MM.1S (cell line): ENCODE results near the gene TEX2.

Experiments
- DNase-seq: peaks from one replicate; pipeline ENCODE4 v3.0.0-alpha.2; 2015
- H2AFZ ChIP-seq: fragments of 300-600 bp; sonication (generic); 2 replicates; pipeline ENCODE4 v1.6.0; 2016; ENCODE audit warnings: antibody characterized with exemption, low read length
- H3F3A ChIP-seq: fragments of 300-600 bp; sonication (generic); 2 replicates; pipeline ENCODE4 v1.6.1; 2016; ENCODE audit warnings: mild to moderate bottlenecking, antibody characterized with exemption, low read length, moderate library complexity, mixed read lengths; ENCODE audit not compliant: insufficient read depth
- H3K27ac ChIP-seq: fragments of 300-600 bp; sonication (generic); 2 replicates; pipeline ENCODE4 v1.5.1; 2016; ENCODE audit warnings: mild to moderate bottlenecking, low read length
- H3K27me3 ChIP-seq: fragments of 300-600 bp; sonication (generic); replicated peaks from 2 replicates; pipeline ENCODE4 v1.6.0; 2016; ENCODE audit warnings: low read length; ENCODE audit not compliant: insufficient read depth
- H3K36me3 ChIP-seq: fragments of 300-600 bp; sonication (generic); replicated peaks from 2 replicates; pipeline ENCODE4 v1.6.1; 2016; ENCODE audit warnings: mild to moderate bottlenecking, low read length, mixed read lengths; ENCODE audit not compliant: insufficient read depth
- H3K4me1 ChIP-seq: fragments of 300-600 bp; sonication (generic); 2 replicates; pipeline ENCODE4 v1.6.1; 2016; ENCODE audit warnings: low read length, mixed read lengths
- H3K4me2 ChIP-seq: fragments of 300-600 bp; sonication (generic); 2 replicates; pipeline ENCODE4 v1.6.0; 2016; ENCODE audit warnings: low read depth, low read length
- H3K4me3 ChIP-seq: fragments of 300-600 bp; sonication (generic); 2 replicates; pipeline ENCODE4 v1.5.1; 2016; ENCODE audit warnings: low read length, mixed read lengths
- H3K79me2 ChIP-seq: fragments of 300-600 bp; sonication (generic); 2 replicates; pipeline ENCODE4 v1.6.1; 2016; ENCODE audit warnings: mixed run types, low read length, mixed read lengths
- H3K9ac ChIP-seq: fragments of 300-600 bp; sonication (generic); 2 replicates; pipeline ENCODE4 v1.6.1; 2016; ENCODE audit warnings: low read length, mixed read lengths
- H3K9me2 ChIP-seq: fragments of 300-600 bp; sonication (generic); replicated peaks from 2 replicates; pipeline ENCODE4 v1.6.1; 2016; ENCODE audit warnings: mild to moderate bottlenecking, low read length, mixed read lengths; ENCODE audit not compliant: insufficient read depth
- H3K9me3 ChIP-seq: fragments of 300-600 bp; sonication (generic); replicated peaks from 2 replicates; pipeline ENCODE4 v1.6.1; 2016; ENCODE audit warnings: mild to moderate bottlenecking, low read length, mixed read lengths; ENCODE audit not compliant: insufficient read depth
- H4K20me1 ChIP-seq: fragments of 300-600 bp; sonication (generic); 2 replicates; pipeline ENCODE4 v1.6.1; 2016; ENCODE audit warnings: mild to moderate bottlenecking, low read length, moderate library complexity, mixed read lengths; ENCODE audit not compliant: insufficient read depth
- CTCF ChIP-seq: fragments of 300-600 bp; sonication (generic); IDR thresholded peaks from 2 replicates; pipeline ENCODE4 v1.5.1; 2016; ENCODE audit warnings: antibody characterized with exemption, low read length, mixed read lengths
- EZH2 ChIP-seq: fragments of 300-600 bp; sonication (generic); optimal IDR thresholded peaks from 2 replicates; pipeline ENCODE3; 2017; ENCODE audit warnings: low read depth, mild to moderate bottlenecking, antibody characterized with exemption, low read length, mixed read lengths
- EZH2phosphoT487 ChIP-seq: fragments of 300-600 bp; sonication (generic); IDR thresholded peaks from 2 replicates; pipeline ENCODE4 v1.6.1; 2018; ENCODE audit warnings: antibody characterized with exemption, low read length

The TEX2 gene

GRCh38 chr17:64145751-64146417 lies 117.2 kb downstream of the TEX2 start:
- Histone ChIP-seq H3K27me3 (no peaks in the 10 kb centered on the region), H3K4me2 (peak overlapping the region; percentile 89), H3K27ac (peak overlapping the region; percentile 76), H3K9ac (peak overlapping the region; percentile 92), H3K9me3 (no peaks in the 10 kb centered on the region), H3K36me3 (no peaks in the 10 kb centered on the region; the same call in 1 of the 2 replicates), H4K20me1 (no peaks in the 10 kb centered on the region), H3F3A (peaks cover 45% of the 10 kb centered on the region), H3K4me3 (peak overlapping the region; percentile 76), H2AFZ (no peak overlapping the region), H3K79me2 (peaks cover 12% of the 10 kb centered on the region), H3K9me2 (no peaks in the 10 kb centered on the region), H3K4me1 (peaks cover 14% of the 10 kb centered on the region)
- peak; percentile 100 for DNase-seq
- no peak for TF ChIP-seq EZH2phosphoT487
- TF ChIP-seq EZH2: no peak
- no peak for TF ChIP-seq CTCF

- peak overlapping the region; percentile 46; the same call in 1 of the 2 replicates for H3K9ac ChIP-seq
- H3F3A ChIP-seq: peaks cover 40% of the 10 kb centered on the region
Observed at GRCh38 chr17:64145375-64145750, 117.7 kb downstream of the TEX2 start.

GRCh38 chr17:64139542-64139941 lies 123.5 kb downstream of the TEX2 start:
- Histone ChIP-seq H3K27me3 (no peaks in the 10 kb centered on the region), H3K4me1 (no peaks in the 10 kb centered on the region), H3K4me3 (no peak overlapping the region), H3K9me3 (no peaks in the 10 kb centered on the region), H4K20me1 (no peaks in the 10 kb centered on the region), H3F3A (no peaks in the 10 kb centered on the region), H3K9me2 (no peaks in the 10 kb centered on the region), H3K79me2 (no peaks in the 10 kb centered on the region), H3K9ac (no peak overlapping the region), H3K27ac (no peak overlapping the region), H3K4me2 (no peak overlapping the region), H3K36me3 (no peaks in the 10 kb centered on the region), H2AFZ (no peak overlapping the region)
- TF ChIP-seq EZH2phosphoT487 (no peak), CTCF (no peak), EZH2 (no peak)
- DNase-seq: no peak

More at GRCh38 chr17:64145375-64145750, 117.7 kb downstream of the TEX2 start:
- DNase-seq: no peak
- peak overlapping the region; percentile 71 for H3K4me2 ChIP-seq
- peak overlapping the region; percentile 38; the same call in 1 of the 2 replicates for H3K27ac ChIP-seq
- no peaks in the 10 kb centered on the region for H3K9me2 ChIP-seq
- peaks cover 9% of the 10 kb centered on the region; the same call in 1 of the 2 replicates for H3K4me1 ChIP-seq
- no peaks in the 10 kb centered on the region for H4K20me1 ChIP-seq
- H3K79me2 ChIP-seq: peaks cover 12% of the 10 kb centered on the region
- no peaks in the 10 kb centered on the region for H3K9me3 ChIP-seq
- TF ChIP-seq EZH2 (no peak), CTCF (no peak), EZH2phosphoT487 (no peak)
- no peaks in the 10 kb centered on the region; the same call in 1 of the 2 replicates for H3K36me3 ChIP-seq
- no peaks in the 10 kb centered on the region for H3K27me3 ChIP-seq
- H3K4me3 ChIP-seq: peak overlapping the region; percentile 76
- peak overlapping the region; percentile 23 for H2AFZ ChIP-seq
